Neural cell (in vitro differentiated cells): ENCODE data around the gene CFDP1. TPM values are rescaled to one million over a fixed set of nuclear protein-coding genes. Genes with fewer than 3 reads are reported as not detected.

Experiments used
- H2AFZ ChIP-seq: fragments of 200-600, 300-800 bp; sonication (generic), shearing (Covaris generic); 2 replicates; pipeline ENCODE4 v1.6.0; 2014; ENCODE audit warnings: low read depth, mild to moderate bottlenecking, antibody characterized with exemption, low read length, moderate library complexity
- H3F3A ChIP-seq: fragments of 200-600 bp; shearing (Covaris generic); 2 replicates; pipeline ENCODE4 v1.6.1; 2016; ENCODE audit warnings: mild to moderate bottlenecking, moderate library complexity, mixed read lengths, antibody characterized with exemption, low read length; ENCODE audit not compliant: insufficient read depth, poor library complexity, severe bottlenecking
- H3K27ac ChIP-seq: fragments of 200-600, 300-800 bp; sonication (generic), shearing (Covaris generic); 2 replicates; pipeline ENCODE4 v1.5.1; 2014; ENCODE audit warnings: mild to moderate bottlenecking, low read length, moderate library complexity
- H3K27me3 ChIP-seq: fragments of 300-800, 200-600 bp; sonication (generic), shearing (Covaris generic); 2 replicates; pipeline ENCODE4 v1.6.0; 2014; ENCODE audit warnings: mild to moderate bottlenecking, low read depth, low read length, moderate library complexity; ENCODE audit not compliant: insufficient read depth
- H3K36me3 ChIP-seq: fragments of 300-800, 200-600 bp; sonication (generic), shearing (Covaris generic); 2 replicates; pipeline ENCODE4 v1.5.1; 2014; ENCODE audit warnings: mild to moderate bottlenecking, antibody characterized with exemption, low read length, moderate library complexity; ENCODE audit not compliant: insufficient read depth
- H3K4me2 ChIP-seq: fragments of 300-800, 200-600 bp; sonication (generic), shearing (Covaris generic); 2 replicates; pipeline ENCODE4 v1.6.0; 2014; ENCODE audit warnings: mild to moderate bottlenecking, low read length
- H3K4me3 ChIP-seq: fragments of 300-800, 200-600 bp; sonication (generic), shearing (Covaris generic); 2 replicates; pipeline ENCODE4 v1.5.1; 2014; ENCODE audit warnings: mild to moderate bottlenecking, low read length, moderate library complexity
- H3K79me2 ChIP-seq: fragments of 200-600 bp; shearing (Covaris generic); replicated peaks from 2 replicates; pipeline ENCODE4 v1.6.0; 2014; ENCODE audit warnings: mild to moderate bottlenecking, low read length, moderate library complexity; ENCODE audit not compliant: insufficient read depth
- H3K9ac ChIP-seq: fragments of 300-800, 200-600 bp; sonication (generic), shearing (Covaris generic); 2 replicates; pipeline ENCODE4 v1.6.1; 2016; ENCODE audit warnings: mild to moderate bottlenecking, low read length, mixed read lengths
- H3K9me2 ChIP-seq: fragments of 200-600 bp; shearing (Covaris generic); 2 replicates; pipeline ENCODE4 v1.6.1; 2016; ENCODE audit warnings: mild to moderate bottlenecking, low read length, mixed read lengths; ENCODE audit not compliant: insufficient read depth
- H3K9me3 ChIP-seq: fragments of 200-600, 300-800 bp; sonication (generic), shearing (Covaris generic); 2 replicates; pipeline ENCODE4 v1.6.1; 2016; ENCODE audit warnings: mild to moderate bottlenecking, mixed run types, low read length, moderate library complexity, mixed read lengths
- H4K20me1 ChIP-seq: fragments of 200-600 bp; shearing (Covaris generic); 2 replicates; pipeline ENCODE4 v1.6.1; 2016; ENCODE audit warnings: mild to moderate bottlenecking, mixed run types; ENCODE audit not compliant: insufficient read depth
- EP300 ChIP-seq: fragments of 450-650 bp; conservative IDR thresholded peaks from 2 replicates; pipeline ENCODE4 v1.6.1; 2014; ENCODE audit warnings: antibody characterized with exemption, mild to moderate bottlenecking, moderate library complexity; ENCODE audit not compliant: poor library complexity, severe bottlenecking
- EZH2 ChIP-seq: fragments of 200-600, 300-800 bp; shearing (Covaris generic), sonication (generic); IDR thresholded peaks from 2 replicates; pipeline ENCODE4 v1.6.1; 2014; ENCODE audit warnings: antibody characterized with exemption, low read length, borderline replicate concordance, mild to moderate bottlenecking; ENCODE audit not compliant: insufficient read depth, poor library complexity, severe bottlenecking
- MXI1 ChIP-seq: fragments of 450-650 bp; conservative IDR thresholded peaks from 2 replicates; pipeline ENCODE4 v1.6.1; 2014; ENCODE audit warnings: antibody characterized with exemption, mild to moderate bottlenecking; ENCODE audit not compliant: poor library complexity, severe bottlenecking
- POLR2AphosphoS5 ChIP-seq: IDR thresholded peaks from 2 replicates; pipeline ENCODE4 v1.6.1; 2012
- RAD21 ChIP-seq: fragments of 450-650 bp; conservative IDR thresholded peaks from 2 replicates; pipeline ENCODE4 v1.6.1; 2014; ENCODE audit warnings: antibody characterized with exemption, mild to moderate bottlenecking, moderate library complexity
- SMC3 ChIP-seq: fragments of 450-650 bp; conservative IDR thresholded peaks from 2 replicates; pipeline ENCODE4 v1.6.1; 2014; ENCODE audit warnings: antibody characterized with exemption, mild to moderate bottlenecking, moderate library complexity; ENCODE audit not compliant: poor library complexity
- TAF1 ChIP-seq: IDR thresholded peaks from 2 replicates; pipeline ENCODE4 v1.6.1; 2012; ENCODE audit warnings: low read depth
- polyA plus RNA-seq: library from polyadenylated mRNA; depleted of rRNA; stranded (reverse); fragments of >200 nt; gene quantifications from 2 replicates; pipeline ENCODE4 v1.2.3, GENCODE V29; 2014
- TF ChIP-seq, protein P1 (sequence below): IDR thresholded peaks from 2 replicates; pipeline ENCODE4 v1.6.1; 2012; ENCODE audit warnings: borderline replicate concordance
- TF ChIP-seq, protein P2 (sequence below): fragments of 450-650 bp; IDR thresholded peaks from 2 replicates; pipeline ENCODE4 v1.5.1; 2014; ENCODE audit warnings: antibody characterized with exemption, mild to moderate bottlenecking, moderate library complexity; ENCODE audit not compliant: poor library complexity, severe bottlenecking

Gene CFDP1
- polyA plus RNA-seq, 1 donor from 2014 or later, result 201 TPM

DNA sequence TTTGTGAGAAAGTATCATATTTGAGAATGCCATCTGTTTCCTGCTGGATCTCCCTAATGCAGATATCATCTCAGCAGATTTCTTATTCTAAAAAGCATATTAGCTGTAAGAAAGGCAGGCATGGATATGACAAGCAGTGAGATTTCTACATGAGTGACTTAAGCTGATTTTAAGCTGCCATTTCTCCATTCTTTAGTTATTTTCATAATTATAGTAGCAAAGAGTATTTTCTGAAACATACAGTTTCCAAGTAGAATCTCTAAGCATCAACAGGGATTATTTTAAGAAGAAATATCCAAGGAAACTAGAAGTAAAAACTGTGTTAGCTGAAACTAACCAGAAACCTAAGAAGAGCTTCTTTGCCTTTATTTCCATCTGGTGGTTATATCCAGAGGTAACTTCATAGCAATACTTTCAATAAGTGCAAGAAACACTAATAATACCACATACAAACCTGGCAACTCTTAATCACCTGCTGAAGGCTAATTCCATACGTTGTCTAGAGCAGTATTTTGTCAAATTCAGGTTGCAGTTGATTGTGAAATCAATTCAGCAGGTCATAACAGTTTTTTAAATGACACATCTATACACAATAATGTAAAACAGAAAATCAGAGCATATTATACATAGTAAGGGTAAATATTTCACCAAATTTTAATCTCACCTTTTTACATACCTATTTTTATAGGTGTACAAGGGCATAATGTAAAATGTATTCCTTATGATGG, 42.2 kb downstream of the CFDP1 start:
- Histone ChIP-seq H3K36me3 (no peaks in the 10 kb centered on the region), H3K27me3 (no peaks in the 10 kb centered on the region), H3K27ac (no peak overlapping the region), H4K20me1 (no peaks in the 10 kb centered on the region), H3K9me2 (no peaks in the 10 kb centered on the region), H3K79me2 (no peaks in the 10 kb centered on the region), H3K4me2 (no peak overlapping the region), H3K9ac (no peak overlapping the region), H3K4me3 (no peak overlapping the region), H3F3A (no peaks in the 10 kb centered on the region), H2AFZ (no peak overlapping the region), H3K9me3 (no peaks in the 10 kb centered on the region)
- TF ChIP-seq EZH2 (no peak), EP300 (no peak), RAD21 (no peak), POLR2AphosphoS5 (no peak), SMC3 (peak; percentile 38), TAF1 (no peak), MXI1 (no peak)
- TF ChIP-seq, protein P1, sequence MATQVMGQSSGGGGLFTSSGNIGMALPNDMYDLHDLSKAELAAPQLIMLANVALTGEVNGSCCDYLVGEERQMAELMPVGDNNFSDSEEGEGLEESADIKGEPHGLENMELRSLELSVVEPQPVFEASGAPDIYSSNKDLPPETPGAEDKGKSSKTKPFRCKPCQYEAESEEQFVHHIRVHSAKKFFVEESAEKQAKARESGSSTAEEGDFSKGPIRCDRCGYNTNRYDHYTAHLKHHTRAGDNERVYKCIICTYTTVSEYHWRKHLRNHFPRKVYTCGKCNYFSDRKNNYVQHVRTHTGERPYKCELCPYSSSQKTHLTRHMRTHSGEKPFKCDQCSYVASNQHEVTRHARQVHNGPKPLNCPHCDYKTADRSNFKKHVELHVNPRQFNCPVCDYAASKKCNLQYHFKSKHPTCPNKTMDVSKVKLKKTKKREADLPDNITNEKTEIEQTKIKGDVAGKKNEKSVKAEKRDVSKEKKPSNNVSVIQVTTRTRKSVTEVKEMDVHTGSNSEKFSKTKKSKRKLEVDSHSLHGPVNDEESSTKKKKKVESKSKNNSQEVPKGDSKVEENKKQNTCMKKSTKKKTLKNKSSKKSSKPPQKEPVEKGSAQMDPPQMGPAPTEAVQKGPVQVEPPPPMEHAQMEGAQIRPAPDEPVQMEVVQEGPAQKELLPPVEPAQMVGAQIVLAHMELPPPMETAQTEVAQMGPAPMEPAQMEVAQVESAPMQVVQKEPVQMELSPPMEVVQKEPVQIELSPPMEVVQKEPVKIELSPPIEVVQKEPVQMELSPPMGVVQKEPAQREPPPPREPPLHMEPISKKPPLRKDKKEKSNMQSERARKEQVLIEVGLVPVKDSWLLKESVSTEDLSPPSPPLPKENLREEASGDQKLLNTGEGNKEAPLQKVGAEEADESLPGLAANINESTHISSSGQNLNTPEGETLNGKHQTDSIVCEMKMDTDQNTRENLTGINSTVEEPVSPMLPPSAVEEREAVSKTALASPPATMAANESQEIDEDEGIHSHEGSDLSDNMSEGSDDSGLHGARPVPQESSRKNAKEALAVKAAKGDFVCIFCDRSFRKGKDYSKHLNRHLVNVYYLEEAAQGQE, result no peak
- TF ChIP-seq, protein P2, sequence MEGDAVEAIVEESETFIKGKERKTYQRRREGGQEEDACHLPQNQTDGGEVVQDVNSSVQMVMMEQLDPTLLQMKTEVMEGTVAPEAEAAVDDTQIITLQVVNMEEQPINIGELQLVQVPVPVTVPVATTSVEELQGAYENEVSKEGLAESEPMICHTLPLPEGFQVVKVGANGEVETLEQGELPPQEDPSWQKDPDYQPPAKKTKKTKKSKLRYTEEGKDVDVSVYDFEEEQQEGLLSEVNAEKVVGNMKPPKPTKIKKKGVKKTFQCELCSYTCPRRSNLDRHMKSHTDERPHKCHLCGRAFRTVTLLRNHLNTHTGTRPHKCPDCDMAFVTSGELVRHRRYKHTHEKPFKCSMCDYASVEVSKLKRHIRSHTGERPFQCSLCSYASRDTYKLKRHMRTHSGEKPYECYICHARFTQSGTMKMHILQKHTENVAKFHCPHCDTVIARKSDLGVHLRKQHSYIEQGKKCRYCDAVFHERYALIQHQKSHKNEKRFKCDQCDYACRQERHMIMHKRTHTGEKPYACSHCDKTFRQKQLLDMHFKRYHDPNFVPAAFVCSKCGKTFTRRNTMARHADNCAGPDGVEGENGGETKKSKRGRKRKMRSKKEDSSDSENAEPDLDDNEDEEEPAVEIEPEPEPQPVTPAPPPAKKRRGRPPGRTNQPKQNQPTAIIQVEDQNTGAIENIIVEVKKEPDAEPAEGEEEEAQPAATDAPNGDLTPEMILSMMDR, result peak; percentile 26

DNA sequence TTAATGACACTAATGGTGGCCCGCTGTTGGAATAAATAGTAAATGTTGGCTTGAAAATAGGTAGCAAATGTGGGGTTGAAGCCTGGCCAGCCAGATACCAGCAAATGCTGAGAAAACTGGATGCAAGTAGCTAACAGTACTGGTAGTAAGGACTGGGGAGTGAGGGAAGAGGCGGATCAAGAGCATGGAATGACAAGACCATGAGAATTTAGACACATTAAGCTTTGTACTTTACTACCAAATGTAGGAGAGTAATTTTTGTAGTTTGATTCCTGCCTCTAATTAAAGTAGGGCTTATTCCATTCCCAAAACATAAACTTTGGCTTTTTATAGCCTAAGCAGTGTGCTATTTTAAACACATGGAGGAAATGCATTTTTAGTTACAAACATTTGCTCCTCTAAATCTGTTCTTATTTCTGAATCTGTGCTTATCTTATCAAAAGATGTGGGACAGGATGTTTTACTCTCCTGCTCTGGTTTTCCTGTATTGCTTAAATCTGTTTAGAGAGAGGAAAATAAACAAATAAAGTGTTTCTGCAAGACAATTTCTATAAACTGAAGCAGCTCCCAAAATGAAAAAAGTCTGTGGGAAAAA, 44.1 kb downstream of the CFDP1 start:
- Histone ChIP-seq H3K4me3 (no peak overlapping the region), H4K20me1 (no peaks in the 10 kb centered on the region), H3K9me2 (no peaks in the 10 kb centered on the region), H3K9me3 (no peaks in the 10 kb centered on the region), H3F3A (no peaks in the 10 kb centered on the region), H3K27ac (no peak overlapping the region), H3K9ac (no peak overlapping the region), H3K4me2 (no peak overlapping the region), H3K36me3 (no peaks in the 10 kb centered on the region), H3K79me2 (no peaks in the 10 kb centered on the region), H2AFZ (no peak overlapping the region), H3K27me3 (no peaks in the 10 kb centered on the region)
- TF ChIP-seq SMC3 (no peak), MXI1 (no peak), EP300 (no peak), POLR2AphosphoS5 (no peak), TAF1 (no peak), RAD21 (no peak), EZH2 (no peak)
- TF ChIP-seq, protein P1, result no peak
- TF ChIP-seq, protein P2, result no peak
